OCI-LY7 (cell line): ENCODE data around the gene C3orf52. TPM values are rescaled to one million over a fixed set of nuclear protein-coding genes. Genes with fewer than 3 reads are reported as not detected.

Source experiments
- BruUV-seq: library from RNA; stranded (reverse); fragments of 400-500 nt; replicated peaks from 2 replicates; lab custom pipeline; 2021; lab: Mats Ljungman, UMichigan
- CTCF ChIA-PET: fragments of 300-600 bp; sonication (Branson Sonifier 250); formaldehyde crosslinking; loops from one replicate; lab custom pipeline; 2022; ENCODE audit warnings: antibody characterized with exemption; ENCODE audit not compliant: unreplicated experiment; lab: Charles Lee
- POLR2A ChIA-PET: fragments of 300-600 bp; sonication (Branson Sonifier 250); formaldehyde crosslinking; loops from one replicate; lab custom pipeline; 2022; ENCODE audit warnings: antibody characterized with exemption; lab: Charles Lee
- DNase-seq: peaks from one replicate; pipeline ENCODE4 v3.0.0-alpha.2; 2015; ENCODE audit warnings: low spot score
- H2AFZ ChIP-seq: fragments of 200-600 bp; sonication (generic), shearing (Covaris generic); 2 replicates; pipeline ENCODE4 v1.6.1; 2014; ENCODE audit warnings: mild to moderate bottlenecking, antibody characterized with exemption, low read length, moderate library complexity
- H3K27ac ChIP-seq: fragments of 200-600 bp; sonication (generic); 2 replicates; pipeline ENCODE4 v1.5.1; 2014; ENCODE audit warnings: mixed run types, low read depth, mild to moderate bottlenecking, moderate library complexity, low read length, inconsistent platforms; ENCODE audit not compliant: poor library complexity, severe bottlenecking
- H3K36me3 ChIP-seq: fragments of 200-600 bp; sonication (generic); 2 replicates; pipeline ENCODE4 v1.6.1; 2014; ENCODE audit warnings: mild to moderate bottlenecking, antibody characterized with exemption, low read length, moderate library complexity, mixed read lengths; ENCODE audit not compliant: insufficient read depth
- H3K4me1 ChIP-seq: fragments of 200-600 bp; sonication (generic); 2 replicates; pipeline ENCODE4 v1.5.1; 2014; ENCODE audit warnings: mild to moderate bottlenecking, low read length; ENCODE audit not compliant: insufficient read depth, poor library complexity, severe bottlenecking
- H3K4me2 ChIP-seq: fragments of 200-600 bp; sonication (generic); 2 replicates; pipeline ENCODE4 v1.6.1; 2014; ENCODE audit warnings: mild to moderate bottlenecking, low read length
- H3K4me3 ChIP-seq: fragments of 200-600 bp; sonication (generic); 2 replicates; pipeline ENCODE4 v1.5.1; 2014; ENCODE audit warnings: mild to moderate bottlenecking, low read depth, low read length; ENCODE audit not compliant: poor library complexity, severe bottlenecking
- H3K79me2 ChIP-seq: fragments of 200-600 bp; sonication (generic); 2 replicates; pipeline ENCODE4 v1.6.1; 2016; ENCODE audit warnings: low read depth, mild to moderate bottlenecking, low read length, moderate library complexity, mixed read lengths; ENCODE audit not compliant: insufficient read depth
- H3K9me2 ChIP-seq: fragments of 200-600 bp; sonication (generic); 2 replicates; pipeline ENCODE4 v1.6.1; 2016; ENCODE audit warnings: mild to moderate bottlenecking, low read length, mixed read lengths; ENCODE audit not compliant: insufficient read depth
- H3K9me3 ChIP-seq: fragments of 200-600 bp; sonication (generic); 2 replicates; pipeline ENCODE4 v1.6.1; 2014; ENCODE audit warnings: mild to moderate bottlenecking, mixed run types, low read length, mixed read lengths
- H4K20me1 ChIP-seq: fragments of 200-600 bp; sonication (generic); 2 replicates; pipeline ENCODE4 v1.6.1; 2014; ENCODE audit warnings: mild to moderate bottlenecking, antibody characterized with exemption, low read length, moderate library complexity, mixed read lengths; ENCODE audit not compliant: insufficient read depth
- CTCF ChIP-seq: fragments of 200-600 bp; sonication (generic); conservative IDR thresholded peaks from 2 replicates; pipeline ENCODE4 v1.5.1; 2014; ENCODE audit warnings: mild to moderate bottlenecking, antibody characterized with exemption, low read length, moderate library complexity, mixed read lengths
- EZH2phosphoT487 ChIP-seq: fragments of 200-600 bp; sonication (generic); IDR thresholded peaks from 2 replicates; pipeline ENCODE4 v1.6.1; 2018; ENCODE audit warnings: low read depth, borderline replicate concordance, mild to moderate bottlenecking, mixed run types, antibody characterized with exemption, low read length, moderate library complexity, mixed read lengths
- intact Hi-C: fragments of 100-400 bp; cut with micrococcal nuclease; formaldehyde crosslinking; loops from one replicate; pipeline ENCODE4 v1.10.0; 2022; ENCODE audit not compliant: unreplicated experiment
- total RNA-seq, 2 experiments: library from RNA; depleted of rRNA in 1 of 2; stranded (reverse); fragments of >200 nt in 1 of 2; shearing (Covaris generic) in 1 of 2; gene quantifications; 2 replicates each; pipeline ENCODE4 v1.2.3, GENCODE V29; 2014 to 2022

C3orf52 gene
- total RNA-seq, 2 experiments from 2014 or later: 11.2 to 19.0 TPM

- H3K4me2 ChIP-seq: peak overlapping the region; percentile 99
These were observed 45.9 kb downstream of the C3orf52 start for GRCh38 chr3:112132088-112132487.

GRCh38 chr3:112132554-112132953 lies 46.4 kb downstream of the C3orf52 start:
- peak overlapping the region; percentile 99 for H3K27ac ChIP-seq
- peak overlapping the region; percentile 99 for H3K4me2 ChIP-seq
- TSS peak; percentile 77 for BruUV-seq

More at GRCh38 chr3:112132088-112132487, 45.9 kb downstream of the C3orf52 start:
- peak; percentile 60 for DNase-seq
- Histone ChIP-seq H3K9me3 (no peaks in the 10 kb centered on the region), H3K4me3 (peak overlapping the region; percentile 86), H4K20me1 (no peaks in the 10 kb centered on the region), H3K79me2 (peaks cover 85% of the 10 kb centered on the region), H3K9me2 (no peaks in the 10 kb centered on the region), H2AFZ (no peak overlapping the region), H3K36me3 (peaks cover 51% of the 10 kb centered on the region), H3K4me1 (peaks cover 80% of the 10 kb centered on the region), H3K27ac (peak overlapping the region; percentile 99)
- no peak for TF ChIP-seq EZH2phosphoT487
- TF ChIP-seq CTCF: no peak
- BruUV-seq: no TSS peak
- ChIA-PET CTCF (interaction anchor here (0.9 kb wide), 1 partner anchor 17 kb away, joined by 3 read pairs; no protein-coding TSS in a partner anchor), POLR2A (interaction anchor here (0.6 to 16.9 kb wide), 13 partner anchors 8 to 887 kb away, joined by 3 to 566 read pairs (median 6); partner anchors contain the start of gene BTLA)
- intact Hi-C loops: loop anchor here (1.0 to 2.0 kb wide), 2 partner anchors 18 to 367 kb away; partner anchors contain the start of gene BTLA

More at GRCh38 chr3:112132554-112132953, 46.4 kb downstream of the C3orf52 start:
- intact Hi-C loops: loop anchor here (1.0 to 2.0 kb wide), 2 partner anchors 18 to 366 kb away; partner anchors contain the start of gene BTLA
- Histone ChIP-seq H4K20me1 (no peaks in the 10 kb centered on the region), H3K4me3 (peak overlapping the region; percentile 86), H2AFZ (no peak overlapping the region), H3K36me3 (peaks cover 46% of the 10 kb centered on the region), H3K4me1 (peaks cover 80% of the 10 kb centered on the region), H3K9me3 (no peaks in the 10 kb centered on the region), H3K79me2 (peaks cover 81% of the 10 kb centered on the region), H3K9me2 (no peaks in the 10 kb centered on the region)
- peak; percentile 64 for DNase-seq
- CTCF ChIA-PET: interaction anchor here (0.9 kb wide), 2 partner anchors 17 to 21 kb away, joined by 3 read pairs; no protein-coding TSS in a partner anchor
- POLR2A ChIA-PET: interaction anchor here (0.9 to 16.9 kb wide), 12 partner anchors 8 to 887 kb away, joined by 3 to 566 read pairs (median 6); partner anchors contain the start of gene BTLA
- TF ChIP-seq CTCF: no peak
- no peak for TF ChIP-seq EZH2phosphoT487
